Mesothelial cell of epicardium (in vitro differentiated cells): Measurements from ENCODE around the gene NPB. TPM values are rescaled to one million over a fixed set of nuclear protein-coding genes. Genes with fewer than 3 reads are reported as not detected.

Experiments
- DNase-seq, 2 experiments: peaks; one replicate each; pipeline ENCODE4 v3.0.0; 2021; ENCODE audit warnings: low spot score in 2 of 2; ENCODE audit not compliant: unreplicated experiment in 2 of 2
- H3K27ac Mint-ChIP-seq: 2 replicates; pipeline ENCODE4 v1.8.0; 2021; ENCODE audit warnings: mixed read lengths
- H3K27me3 Mint-ChIP-seq: 2 replicates; pipeline ENCODE4 v1.8.0; 2021; ENCODE audit warnings: low read depth, mixed read lengths
- H3K36me3 Mint-ChIP-seq: 2 replicates; pipeline ENCODE4 v1.8.0; 2021; ENCODE audit warnings: mixed read lengths
- H3K4me1 Mint-ChIP-seq: 2 replicates; pipeline ENCODE4 v1.8.0; 2021; ENCODE audit warnings: mixed read lengths
- H3K4me3 Mint-ChIP-seq: 2 replicates; pipeline ENCODE4 v1.8.0; 2021; ENCODE audit warnings: mild to moderate bottlenecking, moderate library complexity, mixed read lengths
- H3K9me3 Mint-ChIP-seq: 2 replicates; pipeline ENCODE4 v1.8.0; 2021; ENCODE audit warnings: mixed read lengths
- CTCF ChIP-seq: fragments of 200-600 bp; sonication (generic); IDR thresholded peaks from one replicate; pipeline ENCODE4 v1.5.0; 2021; ENCODE audit warnings: antibody characterized with exemption; ENCODE audit not compliant: unreplicated experiment
- total RNA-seq: library from RNA; stranded (reverse); gene quantifications from 3 replicates; pipeline ENCODE4 v1.2.1, GENCODE V29; 2021

Gene NPB
- total RNA-seq, 1 donor from 2014 or later = 1.7 TPM

- no peak for TF ChIP-seq CTCF
- H3K4me1 Mint-ChIP-seq = peaks cover 3% of the 10 kb centered on the region
- no peak for DNase-seq
- H3K4me3 Mint-ChIP-seq = no peak overlapping the region
- H3K27ac Mint-ChIP-seq = no peak overlapping the region
- peaks cover 11% of the 10 kb centered on the region for H3K36me3 Mint-ChIP-seq
- no peaks in the 10 kb centered on the region for H3K9me3 Mint-ChIP-seq
- H3K27me3 Mint-ChIP-seq = no peaks in the 10 kb centered on the region
These were observed 6.8 kb downstream of the NPB start for GRCh38 chr17:81908793-81909192.

- peaks cover 3% of the 10 kb centered on the region for H3K4me1 Mint-ChIP-seq
- H3K27ac Mint-ChIP-seq = no peak overlapping the region
- DNase-seq = no peak
- no peak for TF ChIP-seq CTCF
- H3K4me3 Mint-ChIP-seq = peak overlapping the region; percentile 22
- H3K36me3 Mint-ChIP-seq = peaks cover 11% of the 10 kb centered on the region
- no peaks in the 10 kb centered on the region for H3K27me3 Mint-ChIP-seq
- H3K9me3 Mint-ChIP-seq = no peaks in the 10 kb centered on the region
These were observed 7.2 kb downstream of the NPB start for GRCh38 chr17:81909231-81909630.

- Mint-ChIP-seq H3K4me3 (peak overlapping the region; percentile 82), H3K36me3 (peaks cover 11% of the 10 kb centered on the region), H3K9me3 (no peaks in the 10 kb centered on the region), H3K27me3 (no peaks in the 10 kb centered on the region), H3K27ac (peak overlapping the region; percentile 64), H3K4me1 (peaks cover 3% of the 10 kb centered on the region)
- DNase-seq = no peak
- no peak for TF ChIP-seq CTCF
These were observed 8.2 kb downstream of the NPB start for GRCh38 chr17:81909966-81910839.

GRCh38 chr17:81910840-81911276 lies 8.8 kb downstream of the NPB start:
- Mint-ChIP-seq H3K9me3 (no peaks in the 10 kb centered on the region), H3K36me3 (peaks cover 11% of the 10 kb centered on the region), H3K4me3 (peak overlapping the region; percentile 82), H3K4me1 (peaks cover 3% of the 10 kb centered on the region), H3K27ac (no peak overlapping the region), H3K27me3 (no peaks in the 10 kb centered on the region)
- peak in 1 of 2 experiments; percentile 55 for DNase-seq
- TF ChIP-seq CTCF = no peak

- H3K4me3 Mint-ChIP-seq = peak within 1 kb of the TSS; percentile 82
- H3K4me1 Mint-ChIP-seq = peaks cover 3% of the 10 kb centered on the region
- H3K9me3 Mint-ChIP-seq = no peaks in the 10 kb centered on the region
- peak; percentile 91 to 92 for DNase-seq
- TF ChIP-seq CTCF = peak; percentile 35
- H3K27me3 Mint-ChIP-seq = no peaks in the 10 kb centered on the region
- peaks cover 11% of the 10 kb centered on the region for H3K36me3 Mint-ChIP-seq
- H3K27ac Mint-ChIP-seq = peak within 1 kb of the TSS; percentile 64
These were observed 9.4 kb downstream of the NPB start, which contains the start of gene PCYT2 for GRCh38 chr17:81911277-81911961. TSS of gene PCYT2 (minus strand) at chr17:81911399. CDS start at chr17:81911355, 44 bp downstream.
